Sigmoid colon (tissue), 4 donors: ENCODE results near the gene THBS2.

Experiments used
- CTCF ChIP-seq, 4 experiments: fragments of 450-650 bp in 3 of 4; fragments of 200-600 bp in 1 of 4; IDR thresholded peaks; one replicate each; pipeline ENCODE4 v1.5.1; 2016 to 2019; ENCODE audit warnings: antibody characterized with exemption in 4 of 4, mild to moderate bottlenecking in 3 of 4, moderate library complexity in 2 of 4
- EP300 ChIP-seq, 4 donors: sonication (generic); formaldehyde crosslinking; IDR thresholded peaks; one replicate each; pipeline ENCODE4 v1.6.1; 2017; ENCODE audit warnings: antibody characterized with exemption in 4 of 4
- POLR2A ChIP-seq, 2 donors: fragments of 450-650 bp; IDR thresholded peaks; one replicate each; pipeline ENCODE4 v1.6.1; 2016; ENCODE audit warnings: antibody characterized with exemption in 2 of 2, mild to moderate bottlenecking in 2 of 2, moderate library complexity in 2 of 2
- POLR2AphosphoS5 ChIP-seq, 4 donors: sonication (generic); formaldehyde crosslinking; IDR thresholded peaks; one replicate each; pipeline ENCODE4 v1.6.1; 2017; ENCODE audit warnings: antibody characterized with exemption in 4 of 4

- no peak for TF ChIP-seq CTCF (IDR thresholded peaks at IDR 0.05)
- TF ChIP-seq POLR2A (IDR thresholded peaks at IDR 0.05) = no peak
- no peak for TF ChIP-seq POLR2AphosphoS5 (IDR thresholded peaks at IDR 0.05)
- TF ChIP-seq EP300 (IDR thresholded peaks at IDR 0.05) = no peak
These were observed 58.9 kb downstream of the THBS2 start for GRCh38 chr6:169194737-169195136.
